Tibial artery (tissue), 4 donors: ENCODE measurements around the gene RBM4.

ENCODE experiments used
- DNase-seq, 2 donors: peaks; one replicate each; pipeline ENCODE4 v3.0.0-alpha.2; 2019
- H3K27ac ChIP-seq, 2 donors: fragments of 200-600 bp; sonication (generic) in 1 of 2; 1 replicate in 1 of 2; 2 replicates in 1 of 2; pipeline ENCODE4 v1.5.1; 2018 to 2019; ENCODE audit warnings: mild to moderate bottlenecking in 1 of 2
- H3K27me3 ChIP-seq, 2 donors: fragments of 200-600 bp; sonication (generic) in 1 of 2; one replicate each; pipeline versions ENCODE4 v1.5.1 to v1.6.0; 2016 to 2019
- H3K36me3 ChIP-seq, 3 donors: fragments of 200-600 bp; sonication (generic) in 2 of 3; one replicate each; pipeline ENCODE4 v1.5.1; 2016 to 2019; ENCODE audit warnings: mild to moderate bottlenecking in 2 of 3
- H3K4me1 ChIP-seq, 4 donors: fragments of 200-600 bp; sonication (generic) in 2 of 4; 1 replicate in 3 of 4; 2 replicates in 1 of 4; pipeline ENCODE4 v1.5.1; 2016 to 2019
- H3K4me3 ChIP-seq, 2 donors: fragments of 200-600 bp; sonication (generic) in 1 of 2; 1 replicate in 1 of 2; 2 replicates in 1 of 2; pipeline ENCODE4 v1.5.1; 2018 to 2019; ENCODE audit warnings: mild to moderate bottlenecking in 2 of 2
- H3K9me3 ChIP-seq, 3 donors: fragments of 200-600 bp; sonication (generic) in 1 of 3; one replicate each; pipeline ENCODE4 v1.5.1; 2016 to 2019
- CTCF ChIP-seq, 2 experiments: fragments of 200-600 bp in 1 of 2; fragments of 450-650 bp in 1 of 2; IDR thresholded peaks; one replicate each; pipeline ENCODE4 v1.5.1; 2017 to 2019; ENCODE audit warnings: antibody characterized with exemption in 2 of 2, mild to moderate bottlenecking in 1 of 2, moderate library complexity in 1 of 2
- intact Hi-C: fragments of 100-400 bp; cut with DNase I; formaldehyde crosslinking; loops from one replicate; pipeline ENCODE4 v1.15.0; 2023; ENCODE audit warnings: low total_unique reads

RBM4 gene

GRCh38 chr11:66693356-66694055 lies 55.0 kb downstream of the RBM4 start:
- H3K27me3 ChIP-seq = peaks cover 0 to 5% of the 10 kb centered on the region in 2 donors
- DNase-seq = no peak
- H3K27ac ChIP-seq = no peak overlapping the region
- H3K36me3 ChIP-seq = peaks cover 0 to 35% (median 0%) of the 10 kb centered on the region in 3 donors
- no peak for TF ChIP-seq CTCF (IDR thresholded peaks at IDR 0.05)
- intact Hi-C loops = loop anchor here (2.0 kb wide), 1 partner anchor 141 kb away; no protein-coding TSS in a partner anchor
- H3K9me3 ChIP-seq = no peaks in the 10 kb centered on the region
- H3K4me3 ChIP-seq = no peak overlapping the region
- H3K4me1 ChIP-seq = no peaks in the 10 kb centered on the region

- no peak overlapping the region for H3K4me3 ChIP-seq
- no peaks in the 10 kb centered on the region for H3K27me3 ChIP-seq
- no peak for DNase-seq
- intact Hi-C loops = loop anchor here (2.0 kb wide), 1 partner anchor 141 kb away; no protein-coding TSS in a partner anchor
- H3K4me1 ChIP-seq = no peaks in the 10 kb centered on the region
- no peaks in the 10 kb centered on the region for H3K9me3 ChIP-seq
- no peak overlapping the region for H3K27ac ChIP-seq
- no peak for TF ChIP-seq CTCF (IDR thresholded peaks at IDR 0.05)
- peaks cover 0 to 36% (median 0%) of the 10 kb centered on the region in 3 donors for H3K36me3 ChIP-seq
These were observed 55.5 kb downstream of the RBM4 start for GRCh38 chr11:66694056-66694410.

- Histone ChIP-seq H3K27ac (no peak overlapping the region), H3K9me3 (no peaks in the 10 kb centered on the region), H3K4me1 (no peaks in the 10 kb centered on the region), H3K36me3 (peaks cover 0 to 33% (median 5%) of the 10 kb centered on the region in 3 donors), H3K4me3 (no peak overlapping the region), H3K27me3 (no peaks in the 10 kb centered on the region)
- intact Hi-C loops = loop anchor here (2.0 kb wide), 1 partner anchor 140 kb away; no protein-coding TSS in a partner anchor
- TF ChIP-seq CTCF (IDR thresholded peaks at IDR 0.05) = peak; percentile 92 to 93
- DNase-seq = peak; percentile 91 to 93
These were observed 56.3 kb downstream of the RBM4 start for GRCh38 chr11:66694732-66695207.
